Ishikawa (cell line): ENCODE data around the gene GRIA4.

Source experiments
- CEBPB ChIP-seq: IDR thresholded peaks from 2 replicates; pipeline ENCODE4 v1.6.1; 2012
- CREB1 ChIP-seq: IDR thresholded peaks from 2 replicates; pipeline ENCODE4 v1.6.1; 2012; ENCODE audit warnings: low read depth
- EGR1 ChIP-seq: IDR thresholded peaks from 2 replicates; pipeline ENCODE4 v1.6.1; 2012
- EP300 ChIP-seq: IDR thresholded peaks from 2 replicates; pipeline ENCODE4 v1.6.1; 2012; ENCODE audit warnings: borderline replicate concordance
- FOXM1 ChIP-seq: IDR thresholded peaks from 2 replicates; pipeline ENCODE4 v1.6.1; 2012; ENCODE audit warnings: low read depth, borderline replicate concordance
- NFIC ChIP-seq: IDR thresholded peaks from 2 replicates; pipeline ENCODE4 v1.6.1; 2012
- RAD21 ChIP-seq: IDR thresholded peaks from 2 replicates; pipeline ENCODE4 v1.6.1; 2012; ENCODE audit warnings: low read depth
- TAF1 ChIP-seq: IDR thresholded peaks from 2 replicates; pipeline ENCODE4 v1.6.1; 2012; ENCODE audit warnings: low read depth, mild to moderate bottlenecking
- TCF12 ChIP-seq: IDR thresholded peaks from 2 replicates; pipeline ENCODE4 v1.6.1; 2012; ENCODE audit warnings: low read depth
- TEAD4 ChIP-seq: IDR thresholded peaks from 2 replicates; pipeline ENCODE4 v1.6.1; 2012
- YY1 ChIP-seq: IDR thresholded peaks from 2 replicates; pipeline ENCODE4 v1.6.1; 2012; ENCODE audit warnings: low read depth
- ZBTB7A ChIP-seq: IDR thresholded peaks from 2 replicates; pipeline ENCODE4 v1.6.1; 2012; ENCODE audit warnings: low read depth
- TF ChIP-seq, protein P1 (sequence below): IDR thresholded peaks from 2 replicates; pipeline ENCODE4 v1.6.1; 2012
- TF ChIP-seq, protein P2 (sequence below): IDR thresholded peaks from 2 replicates; pipeline ENCODE4 v1.6.1; 2012
- TF ChIP-seq, protein P3 (sequence below): IDR thresholded peaks from 2 replicates; pipeline ENCODE4 v1.6.1; 2012; ENCODE audit warnings: low read depth, mild to moderate bottlenecking

GRIA4 gene

DNA sequence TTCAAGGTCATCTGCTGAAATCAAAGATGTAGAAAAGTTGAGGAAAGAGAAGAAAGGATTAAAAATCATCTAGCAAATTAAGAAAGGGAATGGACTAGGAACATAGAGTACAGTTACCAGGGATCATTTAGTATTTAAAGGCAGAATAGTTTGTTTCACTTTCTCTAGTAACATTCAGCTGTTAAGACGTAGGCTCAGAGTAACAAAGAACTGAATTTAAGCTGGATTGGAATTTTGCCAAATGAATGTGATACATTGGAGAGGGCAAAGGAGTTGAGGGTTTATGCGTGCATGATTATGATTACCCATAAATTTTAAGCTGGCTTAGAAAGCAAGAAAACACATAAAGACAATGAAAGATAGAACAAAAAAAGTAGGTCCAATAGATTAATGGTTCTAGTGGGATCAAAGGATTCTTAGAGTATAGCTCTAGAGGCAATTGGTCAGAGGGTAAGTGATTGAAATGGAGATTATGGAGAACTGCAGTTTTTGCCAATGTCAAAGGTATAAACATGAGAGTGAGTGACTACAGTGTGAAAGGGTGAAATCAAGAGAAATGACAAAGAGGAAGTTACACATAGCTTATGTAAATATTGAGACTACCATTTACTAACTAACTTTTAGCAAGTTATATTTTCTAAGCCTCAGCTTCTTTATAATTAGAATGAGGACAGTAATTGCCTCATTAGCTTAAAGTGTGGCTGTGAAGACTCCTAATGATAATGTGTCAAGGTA, 190.0 kb downstream of the GRIA4 start:
- TF ChIP-seq ZBTB7A (no peak), RAD21 (no peak)

DNA sequence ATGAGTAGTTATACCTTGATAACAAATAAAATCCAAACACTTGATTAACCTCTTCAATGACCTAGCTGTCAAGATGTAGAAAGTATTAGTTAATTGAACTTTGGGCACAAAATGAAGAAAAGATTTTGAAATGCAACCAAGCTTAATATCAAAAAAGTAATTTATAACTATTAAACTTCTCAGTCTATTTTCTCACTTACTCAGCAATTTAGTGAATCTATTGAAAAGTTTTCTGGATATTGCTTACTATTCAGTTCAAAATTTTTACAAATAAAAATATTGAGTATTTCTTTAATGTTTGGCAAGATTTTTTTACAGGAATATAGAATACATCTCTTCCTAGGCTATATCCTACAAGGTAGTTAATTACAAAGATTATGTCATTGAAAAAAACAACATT, 192.5 kb downstream of the GRIA4 start:
- TF ChIP-seq, protein P1, sequence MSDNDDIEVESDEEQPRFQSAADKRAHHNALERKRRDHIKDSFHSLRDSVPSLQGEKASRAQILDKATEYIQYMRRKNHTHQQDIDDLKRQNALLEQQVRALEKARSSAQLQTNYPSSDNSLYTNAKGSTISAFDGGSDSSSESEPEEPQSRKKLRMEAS: no peak
- TF ChIP-seq EP300 (no peak), TAF1 (no peak), ZBTB7A (no peak), EGR1 (no peak), RAD21 (no peak), CREB1 (no peak), NFIC (no peak), TCF12 (no peak), FOXM1 (no peak), TEAD4 (no peak), CEBPB (no peak)
- TF ChIP-seq, protein P2, sequence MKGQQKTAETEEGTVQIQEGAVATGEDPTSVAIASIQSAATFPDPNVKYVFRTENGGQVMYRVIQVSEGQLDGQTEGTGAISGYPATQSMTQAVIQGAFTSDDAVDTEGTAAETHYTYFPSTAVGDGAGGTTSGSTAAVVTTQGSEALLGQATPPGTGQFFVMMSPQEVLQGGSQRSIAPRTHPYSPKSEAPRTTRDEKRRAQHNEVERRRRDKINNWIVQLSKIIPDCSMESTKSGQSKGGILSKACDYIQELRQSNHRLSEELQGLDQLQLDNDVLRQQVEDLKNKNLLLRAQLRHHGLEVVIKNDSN: no peak

DNA sequence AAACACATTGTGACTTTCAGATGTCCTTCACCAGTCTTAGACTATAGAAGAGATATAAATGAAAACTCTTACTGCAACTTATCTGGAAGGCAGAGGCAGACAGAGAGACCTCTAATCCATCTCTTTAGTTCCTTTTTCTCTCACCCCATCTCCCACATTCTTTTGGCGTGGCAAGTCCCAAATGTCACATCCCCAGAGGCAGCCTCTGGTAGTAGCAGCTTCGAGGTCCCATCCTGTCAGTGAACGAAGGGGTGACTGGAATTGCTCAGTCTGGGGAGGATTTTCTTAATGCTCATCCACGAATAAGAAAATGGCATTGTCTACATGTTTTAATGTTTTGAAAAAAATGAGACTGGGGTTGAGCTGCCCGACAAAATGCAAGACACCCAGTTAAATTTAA, 201.4 kb downstream of the GRIA4 start:
- TF ChIP-seq FOXM1 (no peak), TAF1 (no peak), RAD21 (no peak), TEAD4 (no peak)
- TF ChIP-seq, protein P3, sequence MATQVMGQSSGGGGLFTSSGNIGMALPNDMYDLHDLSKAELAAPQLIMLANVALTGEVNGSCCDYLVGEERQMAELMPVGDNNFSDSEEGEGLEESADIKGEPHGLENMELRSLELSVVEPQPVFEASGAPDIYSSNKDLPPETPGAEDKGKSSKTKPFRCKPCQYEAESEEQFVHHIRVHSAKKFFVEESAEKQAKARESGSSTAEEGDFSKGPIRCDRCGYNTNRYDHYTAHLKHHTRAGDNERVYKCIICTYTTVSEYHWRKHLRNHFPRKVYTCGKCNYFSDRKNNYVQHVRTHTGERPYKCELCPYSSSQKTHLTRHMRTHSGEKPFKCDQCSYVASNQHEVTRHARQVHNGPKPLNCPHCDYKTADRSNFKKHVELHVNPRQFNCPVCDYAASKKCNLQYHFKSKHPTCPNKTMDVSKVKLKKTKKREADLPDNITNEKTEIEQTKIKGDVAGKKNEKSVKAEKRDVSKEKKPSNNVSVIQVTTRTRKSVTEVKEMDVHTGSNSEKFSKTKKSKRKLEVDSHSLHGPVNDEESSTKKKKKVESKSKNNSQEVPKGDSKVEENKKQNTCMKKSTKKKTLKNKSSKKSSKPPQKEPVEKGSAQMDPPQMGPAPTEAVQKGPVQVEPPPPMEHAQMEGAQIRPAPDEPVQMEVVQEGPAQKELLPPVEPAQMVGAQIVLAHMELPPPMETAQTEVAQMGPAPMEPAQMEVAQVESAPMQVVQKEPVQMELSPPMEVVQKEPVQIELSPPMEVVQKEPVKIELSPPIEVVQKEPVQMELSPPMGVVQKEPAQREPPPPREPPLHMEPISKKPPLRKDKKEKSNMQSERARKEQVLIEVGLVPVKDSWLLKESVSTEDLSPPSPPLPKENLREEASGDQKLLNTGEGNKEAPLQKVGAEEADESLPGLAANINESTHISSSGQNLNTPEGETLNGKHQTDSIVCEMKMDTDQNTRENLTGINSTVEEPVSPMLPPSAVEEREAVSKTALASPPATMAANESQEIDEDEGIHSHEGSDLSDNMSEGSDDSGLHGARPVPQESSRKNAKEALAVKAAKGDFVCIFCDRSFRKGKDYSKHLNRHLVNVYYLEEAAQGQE: no peak

DNA sequence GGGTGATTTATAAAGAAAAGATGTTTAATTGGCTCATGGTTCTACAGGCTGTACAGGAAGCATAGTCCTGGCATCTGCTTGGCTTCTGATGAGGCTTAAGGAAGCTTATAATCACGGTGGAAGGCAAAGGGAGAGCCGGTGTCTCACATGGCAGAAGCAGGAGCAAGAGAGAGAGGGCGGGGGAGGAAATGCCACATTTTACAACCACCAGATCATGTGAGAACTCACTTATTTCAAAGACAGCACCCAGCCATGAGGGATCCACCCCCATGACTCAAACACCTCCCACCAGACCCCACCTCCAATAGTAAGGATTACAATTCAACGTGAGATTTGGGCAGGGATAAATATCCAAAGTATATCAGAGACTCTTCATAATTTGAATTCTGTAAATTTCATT, 211.5 kb downstream of the GRIA4 start:
- no peak for TF ChIP-seq CEBPB
- TF ChIP-seq FOXM1: no peak
- TF ChIP-seq EP300: no peak
- no peak for TF ChIP-seq TAF1
- TF ChIP-seq, protein P2: no peak
- no peak for TF ChIP-seq ZBTB7A
- no peak for TF ChIP-seq EGR1
- TF ChIP-seq CREB1: no peak

DNA sequence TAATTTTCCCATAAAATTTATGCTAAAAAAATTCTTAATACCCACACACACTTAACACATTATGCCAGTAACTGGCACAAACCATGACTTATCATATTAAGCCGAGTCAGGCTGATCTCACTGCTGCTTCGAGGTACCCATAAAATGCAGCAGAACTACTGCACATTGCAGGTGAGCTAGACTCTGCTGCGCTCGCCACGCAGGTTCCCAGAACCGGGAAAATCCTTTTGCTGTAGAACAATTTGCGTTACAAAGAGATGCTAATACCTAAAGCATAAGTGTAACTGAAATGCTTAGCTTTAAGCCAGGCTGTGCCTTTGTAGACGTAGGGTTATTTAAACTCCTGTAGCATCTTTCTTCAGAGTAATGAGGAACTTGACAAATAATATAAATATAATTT, 211.9 kb downstream of the GRIA4 start:
- TF ChIP-seq EP300: no peak
- no peak for TF ChIP-seq TEAD4
- TF ChIP-seq, protein P1: no peak
- no peak for TF ChIP-seq NFIC
- TF ChIP-seq FOXM1: no peak
- TF ChIP-seq YY1: no peak
- TF ChIP-seq TCF12: no peak
- TF ChIP-seq CEBPB: no peak
- TF ChIP-seq, protein P2: no peak
- no peak for TF ChIP-seq CREB1
- no peak for TF ChIP-seq EGR1
- TF ChIP-seq, protein P3: no peak
- no peak for TF ChIP-seq TAF1

DNA sequence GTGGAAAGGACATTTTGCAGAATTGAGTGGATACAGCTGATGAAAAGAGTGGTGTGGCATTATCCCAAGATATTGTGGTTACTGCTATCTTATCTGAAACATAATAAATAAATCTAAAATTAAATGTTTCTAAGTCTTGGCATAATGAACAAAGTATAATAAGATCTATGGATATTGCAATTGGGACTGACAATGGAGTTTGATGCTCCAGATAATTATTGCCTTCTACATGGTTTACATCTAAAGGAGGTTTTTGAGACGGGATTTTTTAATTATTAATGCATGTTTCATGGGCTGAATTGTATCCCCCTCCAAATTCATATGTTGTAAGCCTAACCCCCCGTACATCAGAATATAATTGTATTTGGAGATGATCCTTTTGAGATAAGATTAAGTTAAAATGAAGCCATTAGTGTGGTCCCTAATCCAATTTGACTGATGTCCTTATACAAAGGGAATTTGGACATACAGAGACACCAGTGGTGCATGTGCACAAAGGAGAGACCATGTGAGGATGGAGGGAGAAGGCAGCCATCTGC, 213.7 kb downstream of the GRIA4 start:
- TF ChIP-seq TCF12: no peak
- no peak for TF ChIP-seq EP300
- TF ChIP-seq NFIC: no peak
- TF ChIP-seq, protein P3: no peak
- TF ChIP-seq FOXM1: no peak
- TF ChIP-seq, protein P2: no peak
- no peak for TF ChIP-seq CEBPB
- no peak for TF ChIP-seq YY1
- no peak for TF ChIP-seq RAD21
- TF ChIP-seq EGR1: no peak
